Endothelial cell of umbilical vein (primary cell): Measurements from ENCODE around the gene SPTBN4. TPM values are rescaled to one million over a fixed set of nuclear protein-coding genes. Genes with fewer than 3 reads are reported as not detected.

Source experiments
- BruUV-seq: library from RNA; stranded (reverse); fragments of 400-500 nt; replicated peaks from 2 replicates; lab custom pipeline; 2021; lab: Mats Ljungman, UMichigan
- CTCF ChIA-PET: fragments of 300-600, 350-600 bp; sonication (Branson Sonifier 250); formaldehyde crosslinking; loops from one replicate; lab custom pipeline; 2021; ENCODE audit warnings: antibody characterized with exemption, inconsistent platforms; lab: Charles Lee
- POLR2A ChIA-PET: fragments of 300-600, 350-600 bp; sonication (Branson Sonifier 250); formaldehyde crosslinking; loops from one replicate; lab custom pipeline; 2021; ENCODE audit warnings: antibody characterized with exemption, inconsistent platforms; lab: Charles Lee
- DNase-seq: peaks from one replicate; pipeline ENCODE4 v3.0.0-alpha.2; 2011; ENCODE audit warnings: low read depth, low spot score
- FAIRE-seq: peaks from 2 replicates; lab custom pipeline; 2011; peaks lifted over from hg19 to GRCh38; lab: Jason Lieb, UNC
- H2AFZ ChIP-seq: 2 replicates; pipeline ENCODE4 v1.6.0; 2012; ENCODE audit warnings: low read depth, low read length, control low read depth, inconsistent platforms
- H3K27ac ChIP-seq: 2 replicates; pipeline ENCODE4 v1.5.1; 2011; ENCODE audit warnings: low read depth, mild to moderate bottlenecking, control low read depth, low read length, moderate library complexity; ENCODE audit not compliant: insufficient read depth
- H3K27me3 ChIP-seq, 2 experiments: 2 replicates each; pipeline versions ENCODE4 v1.6.0 to v1.6.1; 2011; ENCODE audit warnings: low read length in 2 of 2, mixed read lengths in 1 of 2; ENCODE audit not compliant: control insufficient read depth in 2 of 2, insufficient read depth in 2 of 2
- H3K36me3 ChIP-seq, 2 experiments: 2 replicates in 1 of 2; 3 replicates in 1 of 2; pipeline ENCODE4 v1.5.1; 2011; ENCODE audit warnings: low read length in 2 of 2, mild to moderate bottlenecking in 1 of 2, moderate library complexity in 1 of 2; ENCODE audit not compliant: control insufficient read depth in 2 of 2, insufficient read depth in 2 of 2; ENCODE audit errors: extremely low read depth in 1 of 2
- H3K4me1 ChIP-seq: 3 replicates; pipeline ENCODE4 v1.5.1; 2011; ENCODE audit warnings: mild to moderate bottlenecking, low read length; ENCODE audit not compliant: control insufficient read depth, insufficient read depth; ENCODE audit errors: extremely low read depth
- H3K4me2 ChIP-seq: 2 replicates; pipeline ENCODE4 v1.6.1; 2011; ENCODE audit warnings: low read length, control low read depth, mixed read lengths; ENCODE audit not compliant: insufficient read depth
- H3K4me3 ChIP-seq, 3 experiments: fragments of 200-600 bp in 1 of 3; sonication (generic), shearing (Covaris generic) in 1 of 3; replicated peaks in 1 of 3; 2 replicates each; pipeline ENCODE4 v1.5.1; 2011 to 2016; ENCODE audit warnings: control low read depth in 3 of 3, low read length in 3 of 3, mild to moderate bottlenecking in 2 of 3, inconsistent platforms in 1 of 3, low read depth in 1 of 3, moderate library complexity in 1 of 3; ENCODE audit not compliant: insufficient read depth in 1 of 3
- H3K79me2 ChIP-seq: 2 replicates; pipeline ENCODE4 v1.6.0; 2012; ENCODE audit warnings: low read length, inconsistent platforms; ENCODE audit not compliant: control insufficient read depth, insufficient read depth
- H3K9ac ChIP-seq: replicated peaks from 2 replicates; pipeline ENCODE3; 2011; ENCODE audit warnings: low read length, control low read depth; ENCODE audit not compliant: insufficient read depth; ENCODE audit errors: extremely low read depth
- H3K9me1 ChIP-seq: replicated peaks from 3 replicates; pipeline ENCODE4 v1.6.0; 2011; ENCODE audit warnings: mild to moderate bottlenecking, low read length; ENCODE audit not compliant: control insufficient read depth, insufficient read depth; ENCODE audit errors: extremely low read depth
- H3K9me3 ChIP-seq: replicated peaks from 2 replicates; pipeline ENCODE4 v1.5.1; 2012; ENCODE audit warnings: low read length, inconsistent platforms; ENCODE audit not compliant: control insufficient read depth, insufficient read depth
- H4K20me1 ChIP-seq: replicated peaks from 2 replicates; pipeline ENCODE3; 2011; ENCODE audit warnings: mild to moderate bottlenecking, low read length; ENCODE audit not compliant: control insufficient read depth, insufficient read depth; ENCODE audit errors: extremely low read depth
- CTCF ChIP-seq, 2 donors: IDR thresholded peaks; 1 replicate in 1 of 2; 2 replicates in 1 of 2; pipeline ENCODE4 v1.5.1; 2011; ENCODE audit warnings: low read length in 2 of 2, mild to moderate bottlenecking in 2 of 2, moderate library complexity in 2 of 2, control low read depth in 1 of 2, inconsistent platforms in 1 of 2, low read depth in 1 of 2; ENCODE audit not compliant: insufficient read depth in 1 of 2; ENCODE audit errors: extremely low read depth in 1 of 2
- EZH2 ChIP-seq: IDR thresholded peaks from 2 replicates; pipeline ENCODE4 v1.6.1; 2012; ENCODE audit warnings: borderline replicate concordance, low read depth, mild to moderate bottlenecking, moderate library complexity, low read length, inconsistent platforms; ENCODE audit not compliant: severe bottlenecking
- FOS ChIP-seq: IDR thresholded peaks from 2 replicates; pipeline ENCODE4 v1.6.1; 2011; ENCODE audit warnings: mild to moderate bottlenecking, low read length, moderate library complexity, borderline replicate concordance; ENCODE audit not compliant: insufficient read depth
- GATA2 ChIP-seq: IDR thresholded peaks from 2 replicates; pipeline ENCODE4 v1.7.0; 2011; ENCODE audit warnings: low read depth, mild to moderate bottlenecking, moderate library complexity, mixed read lengths, low read length; ENCODE audit not compliant: insufficient read length, insufficient read depth
- JUN ChIP-seq: IDR thresholded peaks from 2 replicates; pipeline ENCODE4 v1.6.1; 2011; ENCODE audit warnings: borderline replicate concordance, low read depth; ENCODE audit not compliant: insufficient read length, insufficient read depth
- MAX ChIP-seq: IDR thresholded peaks from 2 replicates; pipeline ENCODE4 v1.6.1; 2011; ENCODE audit not compliant: insufficient read depth, insufficient read length
- MYC ChIP-seq: IDR thresholded peaks from one replicate; pipeline ENCODE4 v1.6.1; 2011; ENCODE audit warnings: mild to moderate bottlenecking, low read depth, low read length
- POLR2A ChIP-seq: IDR thresholded peaks from 2 replicates; pipeline ENCODE4 v1.6.1; 2012; ENCODE audit warnings: low read depth, mild to moderate bottlenecking, control low read depth, low read length
- POLR2AphosphoS5 ChIP-seq: IDR thresholded peaks from 2 replicates; pipeline ENCODE4 v1.6.1; 2012; ENCODE audit warnings: low read depth, mild to moderate bottlenecking, control low read depth, low read length, moderate library complexity; ENCODE audit not compliant: insufficient read depth
- dilution Hi-C: fragments of 300-500 bp; cut with MboI; formaldehyde crosslinking; loops from one replicate; pipeline ENCODE4 v1.15.0; 2019; ENCODE audit warnings: low sequenced_read_pairs; ENCODE audit not compliant: extremely low pct_ligation_motif_present
- intact Hi-C: fragments of 100-400 bp; cut with micrococcal nuclease; formaldehyde crosslinking; loops from one replicate; pipeline ENCODE4 v1.10.0; 2022
- polyA plus RNA-seq, 4 experiments: library from polyadenylated mRNA; depleted of rRNA in 3 of 4; stranded (reverse) in 3 of 4; unstranded in 1 of 4; fragments of >200 nt; gene quantifications; 2 replicates each; pipeline versions ENCODE4 v1.2.1 to v1.2.3, GENCODE V29; 2011 to 2012; ENCODE audit warnings: missing spikeins in 1 of 4
- total RNA-seq: library from RNA; stranded (reverse); gene quantifications from 2 replicates; pipeline ENCODE4 v1.2.3, GENCODE V29; 2021

SPTBN4 gene
- total and polyA plus RNA-seq, 2 donors (not counting 3 experiments of a cell fraction or from before 2014, with no cell fraction given) = 0.33 TPM; not detected in 1

GRCh38 chr19:40621283-40621682 is 154.5 kb downstream of the SPTBN4 start:
- Histone ChIP-seq H3K4me1 (no peaks in the 10 kb centered on the region), H3K36me3 (no peaks in the 10 kb centered on the region), H3K4me2 (no peak overlapping the region), H3K27me3 (no peaks in the 10 kb centered on the region), H4K20me1 (no peaks in the 10 kb centered on the region), H3K27ac (no peak overlapping the region), H3K4me3 (no peak overlapping the region), H3K9ac (no peak overlapping the region), H2AFZ (no peak overlapping the region), H3K9me1 (no peaks in the 10 kb centered on the region), H3K9me3 (no peaks in the 10 kb centered on the region), H3K79me2 (no peaks in the 10 kb centered on the region)
- no TSS peak for BruUV-seq
- TF ChIP-seq MYC (no peak), JUN (no peak), MAX (no peak), POLR2A (no peak), CTCF (IDR thresholded peaks at IDR 0.05; ENCODE audit: extremely low read depth in 1 of 2, insufficient read depth in 1 of 2, low read depth in 1 of 2, low read length in 2 of 2) (no peak), FOS (no peak), EZH2 (no peak), POLR2AphosphoS5 (no peak), GATA2 (no peak)
- CTCF ChIA-PET = interaction anchor here (1.4 to 7.6 kb wide), 2 partner anchors 13 to 19 kb away, joined by 4 to 70 read pairs; no protein-coding TSS in a partner anchor
- dilution Hi-C loops (no loop called here), intact Hi-C loops (no loop called here)
- no peak for DNase-seq
- POLR2A ChIA-PET = no interaction called here
- no peak for FAIRE-seq
